Measurements from ENCODE around the gene TBXA2R. TPM values are rescaled to one million over a fixed set of nuclear protein-coding genes. Genes with fewer than 3 reads are reported as not detected.
"Not testable (repeated sequence)": the region's sequence is repeated elsewhere in the genome, so short reads cannot be mapped to it uniquely, and the experiment has no call there.

The TBXA2R gene
- total RNA-seq, 3 donors from 2014 or later: 0.49 to 0.76 (median 0.66) TPM

GRCh38 chr19:3591876-3592613 lies 14.6 kb downstream of the TBXA2R start:
- Mint-ChIP-seq H3K4me1 (ENCODE audit: low read depth) (no peaks in the 10 kb centered on the region), H3K9me3 (no peaks in the 10 kb centered on the region), H3K4me3 (no peak overlapping the region), H3K36me3 (ENCODE audit: insufficient read depth) (no peaks in the 10 kb centered on the region), H3K27me3 (ENCODE audit: low read depth) (no peaks in the 10 kb centered on the region)
- no peak for ATAC-seq
- DNase-seq: no peak

DNA sequence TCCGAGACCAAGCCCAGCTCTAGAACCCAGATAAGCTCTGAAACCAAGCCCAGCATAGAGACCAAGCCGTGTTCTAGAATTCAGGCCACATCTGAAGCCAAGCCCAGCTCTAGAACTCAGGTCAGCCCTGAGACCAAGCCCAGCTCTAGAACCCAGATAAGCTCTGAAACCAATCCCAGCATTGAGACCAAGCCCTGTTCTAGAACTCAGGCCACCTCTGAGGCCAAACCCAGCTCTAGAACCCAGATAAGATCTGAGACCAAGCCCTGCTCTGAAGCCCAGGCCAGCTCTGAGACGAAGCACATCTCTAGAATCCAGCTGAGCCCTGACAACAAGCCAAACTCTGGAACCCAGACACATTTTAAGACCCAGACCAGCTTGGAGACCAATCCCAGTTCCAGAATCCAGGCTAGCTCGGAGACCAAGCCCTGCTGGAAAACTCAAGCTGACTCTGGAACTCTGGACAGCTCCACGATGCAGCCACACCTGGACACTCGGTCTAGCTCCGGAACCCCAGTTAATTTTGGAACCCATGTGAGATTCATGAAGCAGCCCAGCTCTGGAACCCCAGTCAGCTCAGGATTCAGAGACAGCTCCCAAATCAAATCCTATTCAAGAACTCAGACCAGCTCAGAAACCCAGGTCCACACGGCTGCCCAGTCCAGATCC lies 15.6 kb downstream of the TBXA2R start:
- H3K27me3 Mint-ChIP-seq (ENCODE audit: low read depth): no peaks in the 10 kb centered on the region
- H3K36me3 Mint-ChIP-seq (ENCODE audit: insufficient read depth): no peaks in the 10 kb centered on the region
- no peaks in the 10 kb centered on the region for H3K9me3 Mint-ChIP-seq
- ATAC-seq (no peak), DNase-seq (no peak)
- no peaks in the 10 kb centered on the region for H3K4me1 Mint-ChIP-seq (ENCODE audit: low read depth)
- no peak overlapping the region for H3K4me3 Mint-ChIP-seq

DNA sequence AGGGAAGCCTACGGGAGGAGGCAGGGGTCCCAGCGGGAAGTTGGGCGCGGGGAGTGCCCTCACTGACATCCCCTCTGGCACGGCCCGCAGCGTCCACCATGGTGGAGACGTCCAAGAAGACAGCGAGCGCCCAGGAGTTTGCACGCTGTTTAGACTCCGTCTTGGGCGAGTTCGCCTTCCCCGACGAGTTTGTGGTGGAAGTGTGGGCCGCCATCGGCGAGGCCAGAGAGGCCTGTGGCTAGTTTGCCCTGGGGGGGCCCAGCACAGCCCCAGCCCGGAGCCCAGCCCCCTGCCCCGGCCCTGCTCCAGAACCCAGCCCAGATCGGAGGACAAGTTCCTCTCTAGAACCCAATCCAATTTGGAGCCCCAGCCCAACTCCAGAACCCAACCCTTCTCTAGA lies 16.7 kb downstream of the TBXA2R start:
- H3K9me3 Mint-ChIP-seq: no peaks in the 10 kb centered on the region
- ATAC-seq: no peak

GRCh38 chr19:3589439-3589838 lies 17.2 kb downstream of the TBXA2R start:
- no peaks in the 10 kb centered on the region for H3K9me3 Mint-ChIP-seq

More for the DNA sequence above, 16.7 kb downstream of the TBXA2R start:
- Mint-ChIP-seq H3K4me3 (no peak overlapping the region), H3K36me3 (ENCODE audit: insufficient read depth) (no peaks in the 10 kb centered on the region), H3K4me1 (ENCODE audit: low read depth) (no peaks in the 10 kb centered on the region), H3K27me3 (ENCODE audit: low read depth) (no peaks in the 10 kb centered on the region)
- DNase-seq: no peak

DNA sequence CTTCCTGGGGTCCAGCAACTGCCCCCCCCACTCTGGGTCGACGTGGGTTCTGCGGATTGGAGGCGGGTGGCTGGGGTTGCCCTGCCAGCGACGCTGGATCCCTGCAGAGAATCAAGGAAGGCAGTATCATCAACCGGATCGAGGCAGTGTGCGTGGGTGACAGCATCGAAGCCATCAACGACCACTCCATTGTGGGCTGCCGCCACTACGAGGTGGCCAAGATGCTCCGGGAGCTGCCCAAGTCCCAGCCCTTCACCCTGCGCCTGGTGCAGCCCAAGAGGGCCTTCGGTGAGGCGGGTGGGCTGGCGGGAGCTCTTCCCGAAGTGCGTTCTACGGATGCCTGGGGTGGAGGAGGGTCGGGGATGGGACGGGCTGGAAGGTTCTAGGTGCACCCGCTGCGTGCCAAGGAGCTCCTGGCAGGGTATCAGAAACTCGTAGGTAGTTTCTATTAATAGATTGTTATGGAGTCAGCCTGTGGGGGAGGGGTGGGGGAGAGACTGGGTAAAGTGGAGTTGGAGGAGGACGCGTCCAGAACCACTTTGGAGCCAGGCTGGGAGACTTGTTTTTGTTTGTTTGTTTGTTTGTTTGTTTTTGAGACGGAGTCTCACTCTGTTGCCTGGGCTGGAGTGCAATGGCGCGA lies 19.8 kb downstream of the TBXA2R start:
- ATAC-seq (no peak), DNase-seq (no peak)
- Mint-ChIP-seq H3K27me3 (ENCODE audit: low read depth) (no peaks in the 10 kb centered on the region), H3K9me3 (no peaks in the 10 kb centered on the region), H3K4me3 (no peak overlapping the region), H3K4me1 (ENCODE audit: low read depth) (no peaks in the 10 kb centered on the region), H3K36me3 (ENCODE audit: insufficient read depth) (no peaks in the 10 kb centered on the region)

More at GRCh38 chr19:3589439-3589838, 17.2 kb downstream of the TBXA2R start:
- Mint-ChIP-seq H3K36me3 (ENCODE audit: insufficient read depth) (no peaks in the 10 kb centered on the region), H3K4me1 (ENCODE audit: low read depth) (no peaks in the 10 kb centered on the region), H3K4me3 (no peak overlapping the region), H3K27me3 (ENCODE audit: low read depth) (no peaks in the 10 kb centered on the region)
- DNase-seq (no peak), ATAC-seq (no peak)

- peak in 1 of 2 donors; percentile 54 for ATAC-seq
- Mint-ChIP-seq H3K4me3 (peak overlapping the region; percentile 33), H3K4me1 (ENCODE audit: low read depth) (no peaks in the 10 kb centered on the region), H3K36me3 (ENCODE audit: insufficient read depth) (no peaks in the 10 kb centered on the region), H3K9me3 (no peaks in the 10 kb centered on the region), H3K27me3 (ENCODE audit: low read depth) (no peaks in the 10 kb centered on the region)
- peak; percentile 47 for DNase-seq
These were observed 20.5 kb downstream of the TBXA2R start for GRCh38 chr19:3586127-3586626.

DNA sequence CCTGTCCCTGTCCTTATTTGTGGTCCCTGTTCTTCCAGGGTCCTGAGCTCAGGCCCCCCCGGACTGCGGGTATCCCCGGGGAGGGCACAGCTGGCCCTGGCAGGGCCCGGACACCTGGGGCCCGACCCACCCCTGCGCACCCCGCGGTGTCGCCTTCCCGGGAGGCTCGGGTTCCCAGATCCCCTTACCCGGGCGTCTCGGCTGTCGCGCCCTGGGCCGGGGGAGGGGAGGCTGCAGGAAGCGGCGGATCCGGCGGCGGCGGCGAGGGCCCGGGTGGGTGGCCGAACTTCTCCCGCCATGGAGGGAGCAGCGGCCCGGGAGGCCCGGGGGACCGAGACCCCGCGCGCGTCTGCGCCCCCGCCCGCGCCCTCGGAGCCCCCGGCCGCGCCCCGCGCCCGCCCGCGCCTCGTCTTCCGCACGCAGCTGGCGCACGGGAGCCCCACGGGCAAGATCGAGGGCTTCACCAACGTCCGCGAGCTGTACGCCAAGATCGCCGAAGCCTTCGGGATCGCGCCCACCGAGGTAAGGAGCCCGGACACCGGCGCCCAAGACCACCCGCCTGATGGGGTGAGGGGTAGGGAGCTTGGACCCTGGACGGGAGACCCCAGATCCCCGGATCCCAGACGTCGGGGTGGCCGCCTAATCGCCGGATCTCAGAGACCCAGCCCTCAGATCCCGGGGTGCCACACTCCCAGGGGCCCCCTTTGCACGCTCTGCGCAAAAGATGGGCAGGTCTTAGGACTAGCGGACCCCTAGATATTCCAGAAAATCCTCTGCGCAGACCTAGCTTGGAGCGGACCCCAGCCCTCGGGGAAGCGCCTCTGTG lies 21.2 kb downstream of the TBXA2R start, which contains the start of gene GIPC3:
GIPC3 (plus strand) TSS at position 178 of the 826 bp plus-strand sequence; CDS start at position 298, 120 bp downstream.
- Mint-ChIP-seq H3K27me3 (ENCODE audit: low read depth) (no peaks in the 10 kb centered on the region), H3K36me3 (ENCODE audit: insufficient read depth) (no peaks in the 10 kb centered on the region), H3K4me3 (peak within 1 kb of the TSS; percentile 33), H3K9me3 (no peaks in the 10 kb centered on the region), H3K4me1 (ENCODE audit: low read depth) (no peaks in the 10 kb centered on the region)
- no peak for DNase-seq
- ATAC-seq: peak; percentile 50 to 59

DNA sequence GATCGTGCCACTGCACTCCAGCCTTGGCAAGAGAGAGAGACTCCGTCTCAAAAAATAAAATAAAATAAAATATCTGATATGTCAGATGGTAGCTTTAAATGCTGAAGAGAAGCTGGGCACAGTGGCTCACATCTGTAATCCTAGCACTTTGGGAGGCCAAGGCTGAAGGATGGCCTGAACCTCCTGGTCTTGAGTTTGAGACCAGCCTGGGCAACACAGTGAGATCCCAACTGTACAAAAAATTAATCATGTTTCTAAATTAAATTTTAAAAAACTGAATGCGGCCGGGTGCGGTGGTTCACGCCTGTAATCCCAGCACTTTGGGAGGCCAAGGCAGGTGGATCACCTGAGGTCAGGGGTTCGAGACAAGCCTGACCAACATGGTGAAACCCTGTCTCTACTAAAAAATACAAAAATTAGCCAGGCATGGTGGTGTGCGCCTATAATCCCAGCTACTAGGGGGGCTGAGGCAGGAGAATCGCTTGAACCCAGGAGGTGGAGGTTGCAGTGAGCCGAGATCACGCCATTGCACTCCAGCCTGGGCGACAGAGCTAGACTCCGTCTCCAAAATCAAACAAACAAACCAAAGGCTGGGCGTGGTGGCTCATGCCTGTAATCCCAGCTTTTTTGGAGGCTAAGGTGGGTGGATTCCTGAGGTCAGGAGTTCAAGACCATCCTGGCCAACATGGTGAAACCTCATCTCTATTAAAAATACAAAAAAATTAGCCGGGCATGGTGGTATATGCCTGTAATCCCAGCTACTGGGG lies 22.5 kb downstream of the TBXA2R start:
- not testable (repeated sequence) for ATAC-seq; H3K4me3 Mint-ChIP-seq; H3K9me3 Mint-ChIP-seq; H3K27me3 Mint-ChIP-seq (ENCODE audit: low read depth); H3K36me3 Mint-ChIP-seq (ENCODE audit: insufficient read depth); DNase-seq; H3K4me1 Mint-ChIP-seq (ENCODE audit: low read depth)

DNA sequence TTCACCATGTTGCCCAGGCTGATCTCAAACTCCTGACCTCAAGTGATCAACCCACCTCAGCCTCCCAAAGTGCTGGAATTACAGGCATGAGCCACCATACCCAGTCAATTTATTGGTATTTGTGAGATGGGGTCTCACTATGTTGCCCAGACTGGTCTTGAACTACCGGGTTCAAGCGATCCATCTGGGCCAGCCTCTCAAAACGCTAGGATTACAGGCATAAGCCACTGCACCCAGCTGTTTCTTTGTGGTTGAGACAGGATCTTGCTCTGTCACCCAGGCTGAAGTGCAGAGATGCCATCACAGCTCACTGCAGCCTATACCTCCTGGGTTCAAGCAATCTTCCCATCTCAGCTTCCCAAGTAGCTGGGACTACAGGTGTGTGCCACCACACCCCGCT lies 24.9 kb downstream of the TBXA2R start:
- not testable (repeated sequence) for H3K9me3 Mint-ChIP-seq; H3K36me3 Mint-ChIP-seq (ENCODE audit: insufficient read depth); H3K4me1 Mint-ChIP-seq (ENCODE audit: low read depth); ATAC-seq; DNase-seq; H3K4me3 Mint-ChIP-seq; H3K27me3 Mint-ChIP-seq (ENCODE audit: low read depth)

- DNase-seq (no peak), ATAC-seq (no peak)
- Mint-ChIP-seq H3K36me3 (ENCODE audit: insufficient read depth) (peaks cover 2% of the 10 kb centered on the region), H3K4me1 (ENCODE audit: low read depth) (no peaks in the 10 kb centered on the region), H3K27me3 (ENCODE audit: low read depth) (no peaks in the 10 kb centered on the region), H3K4me3 (no peak overlapping the region), H3K9me3 (no peaks in the 10 kb centered on the region)
These were observed 26.3 kb downstream of the TBXA2R start for GRCh38 chr19:3580156-3580934.

- H3K4me3 Mint-ChIP-seq: no peak overlapping the region
- no peaks in the 10 kb centered on the region for H3K9me3 Mint-ChIP-seq
- no peak for DNase-seq
- no peak for ATAC-seq
- peaks cover 9% of the 10 kb centered on the region for H3K36me3 Mint-ChIP-seq (ENCODE audit: insufficient read depth)
- H3K27me3 Mint-ChIP-seq (ENCODE audit: low read depth): no peaks in the 10 kb centered on the region
- H3K4me1 Mint-ChIP-seq (ENCODE audit: low read depth): peaks cover 4% of the 10 kb centered on the region
These were observed 28.3 kb downstream of the TBXA2R start for GRCh38 chr19:3578390-3578789.

GRCh38 chr19:3577723-3578344 lies 28.8 kb downstream of the TBXA2R start:
- H3K9me3 Mint-ChIP-seq: no peaks in the 10 kb centered on the region
- H3K4me1 Mint-ChIP-seq (ENCODE audit: low read depth): peaks cover 4% of the 10 kb centered on the region
- peaks cover 9% of the 10 kb centered on the region for H3K36me3 Mint-ChIP-seq (ENCODE audit: insufficient read depth)
- no peak overlapping the region for H3K4me3 Mint-ChIP-seq
- H3K27me3 Mint-ChIP-seq (ENCODE audit: low read depth): no peaks in the 10 kb centered on the region
- DNase-seq (no peak), ATAC-seq (no peak)
